ENCODE data around the gene ANO10.
A peak's percentile ranks its signal among the peaks of the same experiment; 100 is the strongest.

The ANO10 gene

GRCh38 chr3:43343185-43343584 lies 278.6 kb downstream of the ANO10 start:
- DNase-seq = peak; percentile 38

DNA sequence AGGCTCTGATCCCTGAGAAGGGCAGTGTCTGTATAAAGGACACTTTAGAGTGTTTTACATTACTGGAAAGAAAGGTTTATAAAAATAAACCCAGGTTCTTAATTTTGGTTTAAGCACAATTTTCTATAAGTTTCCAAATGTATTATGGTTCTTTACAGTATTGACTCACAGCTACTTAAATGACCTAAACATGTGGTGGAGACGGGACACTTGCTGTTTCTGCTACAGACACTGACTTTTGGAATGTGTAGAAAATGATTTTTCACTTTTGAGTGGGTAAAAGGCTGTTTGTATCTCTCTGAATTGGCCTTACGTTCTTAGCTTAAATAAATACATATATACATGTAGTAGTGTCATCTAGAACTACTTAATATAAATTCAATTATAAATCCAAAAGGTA lies 280.0 kb downstream of the ANO10 start:
- DNase-seq = no peak

- DNase-seq = no peak
These were observed 281.4 kb downstream of the ANO10 start for GRCh38 chr3:43340403-43340802.

DNA sequence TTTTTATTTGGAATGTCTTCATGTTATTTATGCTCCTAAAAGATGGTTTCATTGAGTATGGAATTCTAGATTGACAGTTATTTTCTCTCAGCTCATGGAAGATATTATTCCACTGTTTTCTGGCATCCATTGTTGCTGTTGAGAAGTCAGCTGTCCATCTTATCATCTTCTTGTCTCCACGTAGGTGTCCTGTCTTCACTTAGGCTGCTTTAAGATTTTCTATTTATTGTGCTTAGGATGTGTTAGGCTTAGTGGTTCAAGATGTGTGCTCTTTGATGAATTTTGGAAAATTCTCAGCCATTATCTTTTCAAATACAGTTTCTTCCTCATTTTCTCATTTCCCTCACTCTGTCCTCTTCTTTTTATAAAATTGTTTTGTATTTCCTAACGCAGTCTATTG lies 283.5 kb downstream of the ANO10 start:
- no peak for DNase-seq

GRCh38 chr3:43335799-43336198 lies 286.0 kb downstream of the ANO10 start:
- DNase-seq = no peak

GRCh38 chr3:43334976-43335375 lies 286.8 kb downstream of the ANO10 start:
- no peak for DNase-seq

DNA sequence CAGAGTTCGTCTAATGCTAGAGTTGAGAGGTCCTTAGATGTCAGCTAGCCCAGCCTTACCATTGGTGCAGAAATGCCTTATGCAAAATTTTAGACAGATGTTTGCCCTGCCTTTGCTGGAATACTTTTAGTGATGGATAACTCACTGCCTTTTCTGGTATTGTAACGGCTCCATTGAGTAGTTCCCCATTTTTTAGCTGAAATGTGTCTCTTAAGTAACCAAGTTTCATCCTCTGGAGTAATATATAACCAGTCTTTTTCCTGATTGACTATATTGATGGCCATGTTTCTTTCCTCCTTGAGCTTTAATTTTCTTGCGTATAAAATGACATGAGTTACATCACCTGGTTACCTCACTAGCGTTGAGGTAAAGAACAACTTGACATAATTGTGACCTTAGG lies 290.4 kb downstream of the ANO10 start:
- DNase-seq = no peak

DNA sequence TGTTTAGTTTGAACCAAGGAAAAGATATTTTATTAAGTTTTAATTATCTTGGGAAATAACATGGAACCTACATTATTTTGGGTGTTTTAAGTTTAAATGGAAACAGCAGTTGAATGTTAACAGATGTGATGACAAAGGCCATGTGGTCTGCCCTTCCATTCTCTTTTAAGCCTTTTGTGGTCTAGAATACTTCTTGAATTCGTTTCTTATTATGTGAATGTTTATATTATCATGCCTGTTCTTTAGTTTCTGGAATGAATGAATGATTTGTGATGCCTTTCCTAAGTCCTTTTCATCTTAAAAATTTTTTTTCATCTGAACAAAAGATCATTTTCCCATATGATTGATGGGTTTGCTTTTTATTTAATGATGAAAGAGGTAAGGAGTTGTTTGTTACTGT lies 290.8 kb downstream of the ANO10 start:
- no peak for DNase-seq

- no peak for DNase-seq
These were observed 293.2 kb downstream of the ANO10 start for GRCh38 chr3:43328653-43329052.

- DNase-seq = no peak
These were observed 294.2 kb downstream of the ANO10 start for GRCh38 chr3:43327582-43327979.

- no peak for DNase-seq
These were observed 294.8 kb downstream of the ANO10 start for GRCh38 chr3:43326891-43327581.

GRCh38 chr3:43323541-43323940 lies 298.3 kb downstream of the ANO10 start:
- no peak for DNase-seq

DNA sequence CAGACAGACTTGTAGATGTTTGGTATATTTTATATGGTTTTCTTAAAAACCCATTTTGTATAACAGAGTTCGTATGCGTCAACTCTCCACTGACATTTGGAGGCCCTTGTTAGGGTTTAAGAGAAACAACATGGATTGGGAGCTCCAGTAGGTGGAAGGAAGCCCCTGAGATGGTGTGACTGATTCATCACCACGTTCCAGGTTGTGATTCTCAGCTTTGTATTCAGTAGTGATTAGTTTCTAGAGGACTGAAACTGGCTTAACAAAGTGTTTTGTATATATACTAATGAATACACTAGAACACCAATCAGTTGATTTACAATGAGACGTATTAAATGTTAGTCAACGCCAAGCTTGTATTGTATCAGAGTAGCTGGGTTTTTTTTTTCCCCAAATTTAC lies 301.5 kb downstream of the ANO10 start:
- DNase-seq = no peak

DNA sequence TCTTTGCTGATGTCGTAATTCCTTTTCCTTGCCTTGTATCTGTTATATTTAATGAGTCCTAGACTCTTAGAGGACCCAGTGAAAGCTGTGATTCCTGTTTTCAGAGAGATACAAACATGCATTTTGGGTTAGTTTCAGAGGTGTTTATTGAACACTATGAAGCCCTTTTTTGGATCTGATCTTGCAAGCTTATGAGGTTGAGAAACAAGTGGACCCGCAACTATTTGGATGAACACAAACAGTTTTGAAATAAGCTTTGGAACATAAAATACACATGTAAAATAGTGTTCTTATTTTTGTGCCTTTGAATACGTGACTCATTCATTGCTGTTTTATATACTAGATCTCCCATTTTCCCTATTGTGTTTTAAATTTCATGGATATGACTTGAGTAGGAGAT lies 302.0 kb downstream of the ANO10 start:
- DNase-seq = no peak

- no peak for DNase-seq
These were observed 302.4 kb downstream of the ANO10 start for GRCh38 chr3:43319376-43319775.

- no peak for DNase-seq
These were observed 304.1 kb downstream of the ANO10 start for GRCh38 chr3:43317461-43318316.

GRCh38 chr3:43316783-43317460 lies 304.9 kb downstream of the ANO10 start:
- DNase-seq = no peak
